22Rv1 (cell line): ENCODE data around the gene MTF2.

Source experiments
- H3K27ac ChIP-seq: fragments of 450-650 bp; 2 replicates; pipeline ENCODE4 v1.5.1; 2017
- ZFX ChIP-seq: fragments of 450-650 bp; IDR thresholded peaks from 2 replicates; pipeline ENCODE4 v1.6.1; 2017; ENCODE audit warnings: antibody characterized with exemption, borderline replicate concordance
- TF ChIP-seq, protein P1 (sequence below): fragments of 450-650 bp; IDR thresholded peaks from 2 replicates; pipeline ENCODE4 v1.5.1; 2017; ENCODE audit warnings: mild to moderate bottlenecking

Gene MTF2

GRCh38 chr1:93177991-93178390 is 98.9 kb downstream of the MTF2 start:
- TF ChIP-seq, protein P1, sequence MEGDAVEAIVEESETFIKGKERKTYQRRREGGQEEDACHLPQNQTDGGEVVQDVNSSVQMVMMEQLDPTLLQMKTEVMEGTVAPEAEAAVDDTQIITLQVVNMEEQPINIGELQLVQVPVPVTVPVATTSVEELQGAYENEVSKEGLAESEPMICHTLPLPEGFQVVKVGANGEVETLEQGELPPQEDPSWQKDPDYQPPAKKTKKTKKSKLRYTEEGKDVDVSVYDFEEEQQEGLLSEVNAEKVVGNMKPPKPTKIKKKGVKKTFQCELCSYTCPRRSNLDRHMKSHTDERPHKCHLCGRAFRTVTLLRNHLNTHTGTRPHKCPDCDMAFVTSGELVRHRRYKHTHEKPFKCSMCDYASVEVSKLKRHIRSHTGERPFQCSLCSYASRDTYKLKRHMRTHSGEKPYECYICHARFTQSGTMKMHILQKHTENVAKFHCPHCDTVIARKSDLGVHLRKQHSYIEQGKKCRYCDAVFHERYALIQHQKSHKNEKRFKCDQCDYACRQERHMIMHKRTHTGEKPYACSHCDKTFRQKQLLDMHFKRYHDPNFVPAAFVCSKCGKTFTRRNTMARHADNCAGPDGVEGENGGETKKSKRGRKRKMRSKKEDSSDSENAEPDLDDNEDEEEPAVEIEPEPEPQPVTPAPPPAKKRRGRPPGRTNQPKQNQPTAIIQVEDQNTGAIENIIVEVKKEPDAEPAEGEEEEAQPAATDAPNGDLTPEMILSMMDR: no peak
- TF ChIP-seq ZFX: no peak
- H3K27ac ChIP-seq: no peak overlapping the region

GRCh38 chr1:93178418-93178817 is 99.3 kb downstream of the MTF2 start:
- peak overlapping the region; percentile 95; the same call in 1 of the 2 replicates for H3K27ac ChIP-seq
- no peak for TF ChIP-seq ZFX
- TF ChIP-seq, protein P1: no peak

GRCh38 chr1:93179886-93180722 is 101.0 kb downstream of the MTF2 start, which contains the start of gene TMED5:
TMED5 (minus strand) TSS chr1:93180413; CDS start chr1:93180242, 171 bp downstream.
- H3K27ac ChIP-seq: peak within 1 kb of the TSS; percentile 95
- TF ChIP-seq, protein P1: peak; percentile 18
- TF ChIP-seq ZFX: no peak

DNA sequence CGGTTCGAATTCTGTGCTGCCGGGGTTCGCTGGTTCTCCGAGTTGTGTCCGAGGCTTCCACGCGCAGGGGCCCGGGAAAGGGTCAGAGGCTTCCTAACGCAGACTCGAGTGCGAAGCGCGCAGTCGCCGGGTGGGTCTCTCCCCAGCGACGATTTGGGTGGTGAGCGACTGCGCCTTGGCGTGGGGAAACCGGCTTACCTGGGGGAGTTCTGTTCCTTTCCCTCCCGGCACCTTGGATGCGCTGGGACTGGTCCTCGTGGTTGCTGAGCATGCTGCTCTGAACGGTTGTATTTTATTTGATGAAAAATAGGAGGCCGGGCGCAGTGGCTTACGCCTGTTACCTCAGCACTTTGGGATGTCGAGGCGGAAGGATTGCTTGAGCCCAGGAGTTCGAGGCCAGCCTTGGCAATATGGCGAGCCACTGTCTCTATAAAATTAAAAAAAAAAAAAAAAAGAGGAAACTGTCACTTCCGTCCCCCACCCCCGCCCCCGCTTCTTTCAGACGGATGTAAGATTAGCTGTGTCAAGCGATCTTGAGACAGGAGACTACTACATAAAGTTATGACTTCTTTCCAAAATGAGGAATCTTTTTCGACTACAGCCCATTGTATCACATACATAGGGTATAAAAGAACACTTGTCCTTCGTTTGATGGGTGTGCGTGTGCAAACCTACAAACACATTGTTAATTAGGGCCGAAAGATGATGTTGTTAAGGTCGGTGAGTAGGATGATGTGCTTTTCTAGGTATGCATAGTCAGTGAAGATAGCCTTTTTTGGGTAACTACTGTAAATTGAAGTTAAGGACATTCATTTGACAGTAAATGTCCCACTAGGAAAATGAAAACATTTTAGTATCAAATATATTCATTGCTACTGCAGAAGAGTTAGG is 101.9 kb downstream of the MTF2 start, which contains the start of gene CCDC18:
Gene CCDC18, plus strand, starts transcription at position 2 of the 891 bp plus-strand sequence. CDS start 2,638 bp downstream, outside the sequence.
- H3K27ac ChIP-seq: peak within 1 kb of the TSS; percentile 95
- TF ChIP-seq ZFX: no peak
- TF ChIP-seq, protein P1: no peak

GRCh38 chr1:93186667-93187066 is 107.6 kb downstream of the MTF2 start:
- TF ChIP-seq ZFX: no peak
- TF ChIP-seq, protein P1: no peak
- H3K27ac ChIP-seq: no peak overlapping the region
